Thyroid gland (tissue), 4 donors: ENCODE measurements around the gene SOWAHA. TPM values are rescaled to one million over a fixed set of nuclear protein-coding genes. Genes with fewer than 3 reads are reported as not detected.

Experiments used
- DNase-seq, 2 donors: peaks; one replicate each; pipeline ENCODE4 v3.0.0-alpha.2; 2019
- H3K27ac ChIP-seq, 3 donors: fragments of 200-600 bp; sonication (generic); 1 replicate in 2 of 3; 2 replicates in 1 of 3; pipeline ENCODE4 v1.5.1; 2016 to 2019; ENCODE audit warnings: mild to moderate bottlenecking in 1 of 3, moderate library complexity in 1 of 3
- H3K27me3 ChIP-seq: fragments of 200-600 bp; sonication (generic); one replicate; pipeline ENCODE4 v1.5.1; 2019
- H3K36me3 ChIP-seq, 2 donors: fragments of 200-600 bp; sonication (generic); one replicate each; pipeline ENCODE4 v1.5.1; 2016 to 2019
- H3K4me1 ChIP-seq, 2 donors: fragments of 200-600 bp; sonication (generic); one replicate each; pipeline ENCODE4 v1.5.1; 2017 to 2019
- H3K4me3 ChIP-seq, 3 donors: fragments of 200-600 bp; sonication (generic); replicated peaks in 1 of 3; 1 replicate in 2 of 3; 2 replicates in 1 of 3; pipeline ENCODE4 v1.5.1; 2016; ENCODE audit warnings: mild to moderate bottlenecking in 1 of 3
- H3K9me3 ChIP-seq: fragments of 200-600 bp; sonication (generic); one replicate; pipeline ENCODE4 v1.5.1; 2017
- CTCF ChIP-seq, 6 experiments: fragments of 200-600 bp in 3 of 6; fragments of 450-650 bp in 3 of 6; sonication (generic) in 3 of 6; IDR thresholded peaks; one replicate each; pipeline ENCODE4 v1.5.1; 2016 to 2019; ENCODE audit warnings: antibody characterized with exemption in 6 of 6, mild to moderate bottlenecking in 2 of 6, inconsistent platforms in 1 of 6, moderate library complexity in 1 of 6
- POLR2A ChIP-seq, 2 donors: fragments of 450-650 bp; IDR thresholded peaks; one replicate each; pipeline ENCODE4 v1.6.1; 2017; ENCODE audit warnings: antibody characterized with exemption in 2 of 2, mild to moderate bottlenecking in 2 of 2, moderate library complexity in 1 of 2
- WGBS, 2 donors: methylation state at CpG; one replicate each; pipeline ENCODE4 v1.1.5; 2017; 5-methylcytosine and 5-hydroxymethylcytosine counted together
- intact Hi-C: fragments of 100-400 bp; cut with DNase I; formaldehyde crosslinking; loops from one replicate; pipeline ENCODE4 v1.15.1; 2023
- total RNA-seq, 4 donors: library from RNA; depleted of rRNA; stranded (reverse); fragments of >200 nt; gene quantifications; one replicate each; pipeline ENCODE4 v1.2.3, GENCODE V29; 2016

SOWAHA gene
- total RNA-seq, 4 donors from 2014 or later: 3.7 to 9.3 (median 4.6) TPM

GRCh38 chr5:132771503-132771998 lies 41.6 kb upstream of the SOWAHA start:
- no peaks in the 10 kb centered on the region for H3K9me3 ChIP-seq
- TF ChIP-seq POLR2A (IDR thresholded peaks at IDR 0.05) (no peak), CTCF (IDR thresholded peaks at IDR 0.05) (no peak)
- H3K36me3 ChIP-seq: no peaks in the 10 kb centered on the region
- WGBS, 2 donors: 47 to 64% methylated on average over 6 to 7 of the region's 8 CpGs
- H3K27ac ChIP-seq: peak overlapping the region; percentile 63 to 70 (median 69)
- no peaks in the 10 kb centered on the region for H3K27me3 ChIP-seq
- DNase-seq: peak; percentile 51 to 69
- intact Hi-C loops: no loop called here
- peaks cover 53 to 79% of the 10 kb centered on the region in 2 donors for H3K4me1 ChIP-seq
- H3K4me3 ChIP-seq: no peak overlapping the region

GRCh38 chr5:132772291-132773070 lies 40.6 kb upstream of the SOWAHA start:
- Histone ChIP-seq H3K36me3 (no peaks in the 10 kb centered on the region), H3K4me3 (no peak overlapping the region), H3K9me3 (no peaks in the 10 kb centered on the region), H3K27ac (peak overlapping the region in 2 of 3 donors; percentile 63 to 70), H3K27me3 (no peaks in the 10 kb centered on the region), H3K4me1 (peaks cover 43 to 70% of the 10 kb centered on the region in 2 donors)
- DNase-seq: no peak
- TF ChIP-seq POLR2A (IDR thresholded peaks at IDR 0.05): no peak
- TF ChIP-seq CTCF (IDR thresholded peaks at IDR 0.05): no peak
- WGBS, 2 donors: 84 to 86% methylated on average over 6 to 8 of the region's 8 CpGs
- intact Hi-C loops: no loop called here

- no peak for DNase-seq
- Histone ChIP-seq H3K27ac (peak overlapping the region in 1 of 3 donors; percentile 63), H3K4me1 (peaks cover 45 to 68% of the 10 kb centered on the region in 2 donors), H3K36me3 (no peaks in the 10 kb centered on the region), H3K27me3 (no peaks in the 10 kb centered on the region), H3K9me3 (no peaks in the 10 kb centered on the region), H3K4me3 (no peak overlapping the region)
- TF ChIP-seq POLR2A (IDR thresholded peaks at IDR 0.05) (no peak), CTCF (IDR thresholded peaks at IDR 0.05) (no peak)
- intact Hi-C loops: no loop called here
- WGBS, 2 donors: 89% methylated on average over 5 of the region's 5 CpGs
Measured at GRCh38 chr5:132773114-132773513, 40.0 kb upstream of the SOWAHA start.

GRCh38 chr5:132773601-132774355 lies 39.3 kb upstream of the SOWAHA start:
- Histone ChIP-seq H3K4me3 (no peak overlapping the region), H3K27ac (peak overlapping the region in 1 of 3 donors; percentile 87), H3K36me3 (no peaks in the 10 kb centered on the region), H3K9me3 (no peaks in the 10 kb centered on the region), H3K27me3 (no peaks in the 10 kb centered on the region), H3K4me1 (peaks cover 46 to 63% of the 10 kb centered on the region in 2 donors)
- TF ChIP-seq POLR2A (IDR thresholded peaks at IDR 0.05) (no peak), CTCF (IDR thresholded peaks at IDR 0.05) (no peak)
- DNase-seq: no peak
- intact Hi-C loops: no loop called here
- WGBS, 2 donors: 75 to 78% methylated on average over 11 to 12 of the region's 12 CpGs
